ENCODE measurements around the gene MYOM1.

GRCh38 chr18:3251249-3251962 is 31.6 kb upstream of the MYOM1 start:
- TF ChIP-seq CTCF (conservative IDR thresholded peaks at IDR 0.05; ENCODE audit: low read depth, low read length) (no peak), EZH2 (IDR thresholded peaks at IDR 0.05; ENCODE audit: low read length, unreplicated experiment) (no peak), EZH2phosphoT487 (IDR thresholded peaks at IDR 0.05; ENCODE audit: borderline replicate concordance, low read length) (no peak)
